ENCODE measurements around the gene PYGM.

PYGM gene

GRCh38 chr11:64754124-64754918, 5.5 kb downstream of the PYGM start:
- no peaks in the 10 kb centered on the region for H3K36me3 ChIP-seq
- H3K9me3 ChIP-seq (ENCODE audit: severe bottlenecking): no peaks in the 10 kb centered on the region
- H3K27me3 ChIP-seq (ENCODE audit: insufficient read depth, low read depth, severe bottlenecking): no peaks in the 10 kb centered on the region
- H3K27ac ChIP-seq: no peak overlapping the region
- no peak overlapping the region for H3K4me3 ChIP-seq (ENCODE audit: low read depth, low read length)
- DNase-seq: no peak
- TF ChIP-seq CTCF (IDR thresholded peaks at IDR 0.05; ENCODE audit: low read depth, low read length): no peak

DNA sequence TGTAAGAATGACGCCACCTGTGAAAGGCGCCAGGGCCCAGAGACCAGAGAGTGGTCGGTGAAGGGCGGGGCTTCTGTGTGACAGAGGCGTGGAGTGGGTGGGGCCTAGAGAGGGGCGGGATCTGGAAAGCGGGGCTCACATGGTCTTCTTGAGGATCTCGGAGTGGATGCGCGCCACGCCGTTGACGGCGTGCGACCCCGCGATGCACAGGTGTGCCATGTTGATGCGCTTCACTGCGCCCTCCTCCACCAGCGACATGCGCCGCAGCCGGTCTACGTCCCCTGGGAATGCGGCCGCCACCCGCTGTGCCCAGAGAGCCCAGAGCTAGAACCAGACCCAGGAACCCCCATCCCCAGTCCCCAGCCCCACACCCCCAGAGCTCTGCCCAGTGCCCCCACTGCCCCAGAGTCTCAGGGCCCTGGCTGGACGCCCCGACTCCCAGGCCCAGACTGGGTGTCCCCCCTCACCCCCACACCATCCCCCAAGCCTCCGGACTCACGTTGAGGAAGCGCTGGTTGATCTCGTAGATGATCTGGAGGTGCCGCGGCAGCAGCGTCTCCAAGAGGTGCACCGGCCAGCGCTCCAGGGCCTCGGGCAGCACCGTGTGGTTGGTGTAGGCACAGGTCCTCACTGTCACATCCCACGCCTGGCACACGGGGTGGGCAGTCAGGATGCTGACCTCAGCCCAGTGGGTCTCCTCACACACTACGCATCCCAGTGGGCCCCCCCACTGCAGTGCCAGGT, 6.2 kb downstream of the PYGM start:
- DNase-seq: no peak
- no peaks in the 10 kb centered on the region for H3K27me3 ChIP-seq (ENCODE audit: insufficient read depth, low read depth, severe bottlenecking)
- H3K9me3 ChIP-seq (ENCODE audit: severe bottlenecking): no peaks in the 10 kb centered on the region
- TF ChIP-seq CTCF (IDR thresholded peaks at IDR 0.05; ENCODE audit: low read depth, low read length): no peak
- H3K27ac ChIP-seq: no peak overlapping the region
- H3K4me3 ChIP-seq (ENCODE audit: low read depth, low read length): no peak overlapping the region
- no peaks in the 10 kb centered on the region for H3K36me3 ChIP-seq

DNA sequence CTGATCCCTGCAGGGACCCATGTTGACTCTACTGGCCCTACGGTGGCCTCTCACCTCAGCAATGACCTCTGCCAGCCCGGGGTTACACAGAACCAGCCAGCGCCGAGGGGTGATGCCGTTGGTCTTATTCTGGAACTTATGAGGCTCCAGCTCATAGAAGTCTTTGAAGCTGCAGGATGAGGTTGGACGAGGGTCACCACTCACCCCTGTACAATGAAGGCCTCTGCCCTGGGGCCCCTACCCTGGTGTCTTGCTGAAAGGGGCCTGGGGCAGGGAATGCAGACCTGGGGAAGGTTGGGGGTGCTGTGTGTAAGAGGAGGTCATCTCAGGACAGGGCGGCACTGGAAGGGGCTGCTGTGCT, 6.8 kb downstream of the PYGM start:
- Histone ChIP-seq H3K27me3 (ENCODE audit: insufficient read depth, low read depth, severe bottlenecking) (no peaks in the 10 kb centered on the region), H3K27ac (no peak overlapping the region), H3K4me3 (ENCODE audit: low read depth, low read length) (no peak overlapping the region), H3K36me3 (no peaks in the 10 kb centered on the region), H3K9me3 (ENCODE audit: severe bottlenecking) (no peaks in the 10 kb centered on the region)
- DNase-seq: no peak
- TF ChIP-seq CTCF (IDR thresholded peaks at IDR 0.05; ENCODE audit: low read depth, low read length): no peak

DNA sequence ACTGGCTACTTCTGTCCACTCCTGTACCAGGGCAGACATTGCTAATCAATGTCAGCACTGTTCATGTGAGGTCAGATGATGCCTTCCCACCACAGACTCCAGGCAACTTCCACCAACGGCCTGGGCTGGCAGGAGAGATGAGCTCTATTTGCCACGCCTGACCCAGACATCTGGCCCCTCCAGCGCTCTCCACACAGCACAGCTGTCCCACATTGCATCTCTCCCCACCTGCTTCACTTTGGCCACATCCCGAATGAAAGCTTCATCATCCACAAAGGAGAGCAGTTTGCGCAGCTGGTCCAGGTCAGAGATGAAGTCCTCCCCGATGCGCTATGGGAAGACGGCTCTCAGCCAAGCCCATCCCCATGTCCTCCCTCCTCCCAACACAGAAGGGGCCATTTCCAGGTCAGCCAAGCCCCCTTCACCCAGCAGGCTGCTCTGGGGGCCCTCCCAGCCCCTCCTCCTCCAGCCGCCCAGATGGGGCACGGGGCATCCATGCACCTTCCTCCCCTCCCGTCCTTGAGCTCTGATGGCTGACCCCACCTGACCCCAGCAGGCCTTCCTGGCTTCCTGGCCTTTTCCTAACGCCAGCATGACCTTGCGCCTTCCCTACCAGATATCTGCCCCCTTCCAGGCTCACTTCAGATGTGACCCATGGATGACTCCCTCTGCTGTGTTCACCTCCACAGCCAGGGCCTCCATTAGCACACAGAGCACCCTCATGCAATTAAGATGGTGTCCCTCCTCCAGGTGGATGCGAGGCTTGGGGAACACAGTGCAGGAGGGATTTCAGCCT, 7.4 kb downstream of the PYGM start:
- Histone ChIP-seq H3K27ac (no peak overlapping the region), H3K4me3 (ENCODE audit: low read depth, low read length) (no peak overlapping the region), H3K36me3 (no peaks in the 10 kb centered on the region), H3K9me3 (ENCODE audit: severe bottlenecking) (no peaks in the 10 kb centered on the region), H3K27me3 (ENCODE audit: insufficient read depth, low read depth, severe bottlenecking) (no peaks in the 10 kb centered on the region)
- DNase-seq: no peak
- no peak for TF ChIP-seq CTCF (IDR thresholded peaks at IDR 0.05; ENCODE audit: low read depth, low read length)

GRCh38 chr11:64751580-64751979, 8.2 kb downstream of the PYGM start:
- H3K9me3 ChIP-seq (ENCODE audit: severe bottlenecking): no peaks in the 10 kb centered on the region
- no peak overlapping the region for H3K4me3 ChIP-seq (ENCODE audit: low read depth, low read length)
- H3K36me3 ChIP-seq: no peaks in the 10 kb centered on the region
- no peaks in the 10 kb centered on the region for H3K27me3 ChIP-seq (ENCODE audit: insufficient read depth, low read depth, severe bottlenecking)
- TF ChIP-seq CTCF (IDR thresholded peaks at IDR 0.05; ENCODE audit: low read depth, low read length): no peak
- H3K27ac ChIP-seq: no peak overlapping the region
- DNase-seq: no peak
